IMR-90 (cell line): ENCODE measurements around the gene TRIM2. TPM values are rescaled to one million over a fixed set of nuclear protein-coding genes. Genes with fewer than 3 reads are reported as not detected.

ENCODE experiments used
- ATAC-seq: fragments of 200-7000 bp; cut with Tn5 transposase; 2 replicates; pipeline ENCODE4 v1.9.1; 2020; ENCODE audit warnings: low read depth, mild to moderate bottlenecking, moderate library complexity
- BruUV-seq: library from RNA; stranded (reverse); fragments of 400-500 nt; replicated peaks from 2 replicates; lab custom pipeline; 2021; lab: Mats Ljungman, UMichigan
- CTCF ChIA-PET: fragments of 300-600 bp; formaldehyde crosslinking; extraction: SDS; loops from one replicate; lab custom pipeline; 2021; ENCODE audit warnings: antibody characterized with exemption; lab: Yijun Ruan, JAX
- POLR2A ChIA-PET: fragments of 300-600 bp; sonication (Branson Sonifier 250); formaldehyde crosslinking; loops from one replicate; lab custom pipeline; 2022; ENCODE audit warnings: antibody characterized with exemption; ENCODE audit not compliant: unreplicated experiment; lab: Charles Lee
- DNase-seq: peaks from one replicate; pipeline ENCODE4 v3.0.0; 2013
- H2AFZ ChIP-seq: replicated peaks from 2 replicates; pipeline ENCODE3; 2013; ENCODE audit warnings: low read length, mild to moderate bottlenecking; ENCODE audit not compliant: poor library complexity
- H2AK5ac ChIP-seq: 2 replicates; pipeline ENCODE4 v1.6.1; 2013; ENCODE audit warnings: low read depth, low read length, inconsistent platforms
- H2AK9ac ChIP-seq: replicated peaks from 2 replicates; pipeline ENCODE3; 2013; ENCODE audit warnings: mild to moderate bottlenecking, low read depth, low read length, moderate library complexity; ENCODE audit not compliant: poor library complexity
- H2BK120ac ChIP-seq: 2 replicates; pipeline ENCODE4 v1.6.1; 2013; ENCODE audit warnings: low read depth, low read length, inconsistent platforms
- H2BK15ac ChIP-seq: 3 replicates; pipeline ENCODE4 v1.6.1; 2013; ENCODE audit warnings: low read depth, low read length, inconsistent platforms
- H2BK20ac ChIP-seq: 2 replicates; pipeline ENCODE4 v1.6.1; 2013; ENCODE audit warnings: low read depth, mild to moderate bottlenecking, inconsistent platforms, low read length, moderate library complexity
- H2BK5ac ChIP-seq: 2 replicates; pipeline ENCODE4 v1.6.1; 2013; ENCODE audit warnings: mild to moderate bottlenecking, low read depth, low read length, inconsistent platforms; ENCODE audit not compliant: poor library complexity, severe bottlenecking
- H3K14ac ChIP-seq: replicated peaks from 2 replicates; pipeline ENCODE4 v1.6.1; 2013; ENCODE audit warnings: low read depth, low read length, inconsistent platforms
- H3K18ac ChIP-seq: 2 replicates; pipeline ENCODE4 v1.6.1; 2013; ENCODE audit warnings: low read depth, low read length, control low read depth
- H3K23ac ChIP-seq: 2 replicates; pipeline ENCODE4 v1.6.1; 2013; ENCODE audit warnings: low read depth, low read length, inconsistent platforms
- H3K27ac ChIP-seq: 2 replicates; pipeline ENCODE4 v1.5.1; 2013; ENCODE audit warnings: mild to moderate bottlenecking, control low read depth, low read length; ENCODE audit not compliant: insufficient read depth
- H3K27me3 ChIP-seq: 2 replicates; pipeline ENCODE4 v1.6.1; 2013; ENCODE audit warnings: low read length; ENCODE audit not compliant: control insufficient read depth, insufficient read depth
- H3K36me3 ChIP-seq: 2 replicates; pipeline ENCODE4 v1.6.1; 2013; ENCODE audit warnings: low read length, mixed read lengths; ENCODE audit not compliant: control insufficient read depth, insufficient read depth
- H3K4ac ChIP-seq: 2 replicates; pipeline ENCODE4 v1.6.1; 2013; ENCODE audit warnings: low read depth, low read length, inconsistent platforms
- H3K4me1 ChIP-seq: 2 replicates; pipeline ENCODE4 v1.6.1; 2013; ENCODE audit warnings: low read length, mixed read lengths; ENCODE audit not compliant: control insufficient read depth, insufficient read depth
- H3K4me2 ChIP-seq: 2 replicates; pipeline ENCODE4 v1.6.1; 2013; ENCODE audit warnings: low read depth, mild to moderate bottlenecking, control low read depth, low read length, moderate library complexity
- H3K4me3 ChIP-seq: 2 replicates; pipeline ENCODE4 v1.5.1; 2013; ENCODE audit warnings: low read depth, mild to moderate bottlenecking, control low read depth, low read length, moderate library complexity; ENCODE audit not compliant: insufficient read depth
- H3K56ac ChIP-seq: 2 replicates; pipeline ENCODE4 v1.6.1; 2013; ENCODE audit warnings: low read length, inconsistent platforms; ENCODE audit not compliant: insufficient read depth; ENCODE audit errors: extremely low read depth
- H3K79me1 ChIP-seq, 2 experiments: 2 replicates each; pipeline ENCODE4 v1.6.1; 2013; ENCODE audit warnings: low read length in 2 of 2, inconsistent platforms in 1 of 2, low read depth in 1 of 2
- H3K9ac ChIP-seq: 2 replicates; pipeline ENCODE4 v1.6.1; 2013; ENCODE audit warnings: low read depth, low read length, control low read depth
- H3K9me1 ChIP-seq: 2 replicates; pipeline ENCODE4 v1.6.1; 2013; ENCODE audit warnings: low read length, inconsistent platforms; ENCODE audit not compliant: insufficient read depth
- H3K9me3 ChIP-seq: 2 replicates; pipeline ENCODE4 v1.6.1; 2013; ENCODE audit warnings: low read length; ENCODE audit not compliant: control insufficient read depth, insufficient read depth
- H4K20me1 ChIP-seq: 2 replicates; pipeline ENCODE4 v1.6.1; 2013; ENCODE audit warnings: low read length, inconsistent platforms; ENCODE audit not compliant: insufficient read depth
- H4K5ac ChIP-seq: 2 replicates; pipeline ENCODE4 v1.6.1; 2013; ENCODE audit warnings: mild to moderate bottlenecking, low read depth, low read length, control low read depth
- H4K8ac ChIP-seq, 2 experiments: 2 replicates each; pipeline ENCODE4 v1.6.1; 2013; ENCODE audit warnings: low read depth in 2 of 2, low read length in 2 of 2, control low read depth in 1 of 2, inconsistent platforms in 1 of 2
- H4K91ac ChIP-seq: 2 replicates; pipeline ENCODE4 v1.6.1; 2013; ENCODE audit warnings: low read depth, low read length, inconsistent platforms; ENCODE audit not compliant: insufficient read depth
- BHLHE40 ChIP-seq: fragments of 150-350 bp; IDR thresholded peaks from 2 replicates; pipeline ENCODE4 v1.6.1; 2016; ENCODE audit warnings: mild to moderate bottlenecking, low read depth, low read length
- CEBPB ChIP-seq: IDR thresholded peaks from 2 replicates; pipeline ENCODE4 v1.6.1; 2012; ENCODE audit warnings: low read depth, low read length, improper control_type of control experiment
- CHD1 ChIP-seq: IDR thresholded peaks from 2 replicates; pipeline ENCODE4 v1.6.1; 2012; ENCODE audit warnings: low read depth, low read length, improper control_type of control experiment
- CTCF ChIP-seq: conservative IDR thresholded peaks from 2 replicates; pipeline ENCODE4 v1.5.1; 2012; ENCODE audit warnings: mild to moderate bottlenecking, low read depth, low read length, improper control_type of control experiment
- MAFK ChIP-seq: IDR thresholded peaks from 2 replicates; pipeline ENCODE4 v1.6.1; 2012; ENCODE audit warnings: low read depth, low read length, improper control_type of control experiment
- MXI1 ChIP-seq: IDR thresholded peaks from 2 replicates; pipeline ENCODE4 v1.6.1; 2012; ENCODE audit warnings: low read depth, mild to moderate bottlenecking, low read length, moderate library complexity, borderline replicate concordance
- NFE2L2 ChIP-seq: fragments of 150-350 bp; IDR thresholded peaks from 2 replicates; pipeline ENCODE4 v1.6.1; 2016; ENCODE audit warnings: low read depth, mild to moderate bottlenecking, low read length
- POLR2A ChIP-seq: IDR thresholded peaks from 2 replicates; pipeline ENCODE4 v1.6.1; 2012; ENCODE audit warnings: mild to moderate bottlenecking, low read depth, low read length
- RAD21 ChIP-seq: IDR thresholded peaks from 2 replicates; pipeline ENCODE4 v1.6.1; 2012; ENCODE audit warnings: low read length, improper control_type of control experiment
- RCOR1 ChIP-seq: IDR thresholded peaks from 2 replicates; pipeline ENCODE4 v1.6.1; 2012; ENCODE audit warnings: mild to moderate bottlenecking, low read length, improper control_type of control experiment; ENCODE audit not compliant: insufficient replicate concordance
- RFX5 ChIP-seq: IDR thresholded peaks from 2 replicates; pipeline ENCODE4 v1.8.0; 2012; ENCODE audit warnings: low read depth, mild to moderate bottlenecking, low read length, moderate library complexity
- SMC3 ChIP-seq: fragments of 150-350 bp; IDR thresholded peaks from 2 replicates; pipeline ENCODE4 v1.6.1; 2016; ENCODE audit warnings: low read depth, mild to moderate bottlenecking, antibody characterized with exemption, low read length, moderate library complexity
- WGBS, 2 experiments: methylation state at CpG; one replicate each; pipeline versions ENCODE4 v1.1.5 to v1.1.7; 2013; ENCODE audit warnings: missing lambda C conversion rate in 2 of 2; ENCODE audit not compliant: insufficient read length in 1 of 2; ENCODE audit errors: extremely low coverage in 2 of 2; 5-methylcytosine and 5-hydroxymethylcytosine counted together
- dilution Hi-C: fragments of 300-500 bp; cut with HindIII; formaldehyde crosslinking; loops from one replicate; pipeline ENCODE4 v1.14.3; 2018; ENCODE audit warnings: low sequenced_read_pairs; ENCODE audit not compliant: unreplicated experiment
- in situ Hi-C: fragments of 300-500 bp; cut with MboI; formaldehyde crosslinking; loops from 3 replicates; pipeline ENCODE4 v1.14.3; 2019; ENCODE audit warnings: low sequenced_read_pairs, inconsistent platforms, mixed read lengths
- intact Hi-C: fragments of 100-400 bp; cut with micrococcal nuclease; formaldehyde crosslinking; loops from 2 replicates; pipeline ENCODE4 v1.10.0; 2022
- polyA plus RNA-seq, 3 experiments: library from polyadenylated mRNA; depleted of rRNA; stranded (reverse); fragments of >200 nt; gene quantifications; 2 replicates each; pipeline ENCODE4 v1.2.3, GENCODE V29; 2012; ENCODE audit warnings: low replicate concordance in 1 of 3
- total RNA-seq: library from RNA; depleted of rRNA; stranded (reverse); fragments of >200 nt; gene quantifications from 2 replicates; pipeline ENCODE4 v1.2.3, GENCODE V29; 2012
- TF ChIP-seq, protein P1 (sequence below): fragments of 150-350 bp; IDR thresholded peaks from 2 replicates; pipeline ENCODE4 v1.6.1; 2017; ENCODE audit warnings: mild to moderate bottlenecking, antibody characterized with exemption, low read length, low read depth

TRIM2 gene
- total and polyA plus RNA-seq, 2 of the 4 experiments (the other 2 are of a cell fraction): 16.0 to 64.2 TPM

GRCh38 chr4:153364061-153364460, 159.8 kb downstream of the TRIM2 start:
- H4K91ac ChIP-seq: no peak overlapping the region
- no peaks in the 10 kb centered on the region for H3K36me3 ChIP-seq
- H2BK5ac ChIP-seq: no peak overlapping the region
- dilution Hi-C loops (no loop called here), intact Hi-C loops (no loop called here), in situ Hi-C loops (no loop called here)
- H3K9me1 ChIP-seq: no peaks in the 10 kb centered on the region
- H3K4me2 ChIP-seq: no peak overlapping the region
- no peak overlapping the region for H4K8ac ChIP-seq
- no peak overlapping the region for H3K27ac ChIP-seq
- no peak overlapping the region for H3K4ac ChIP-seq
- no peak overlapping the region for H2AK5ac ChIP-seq
- no peak for DNase-seq
- H2AFZ ChIP-seq: no peak overlapping the region
- H3K79me1 ChIP-seq: no peaks in the 10 kb centered on the region; a peak in 1 of 4 replicates
- H3K4me3 ChIP-seq: no peak overlapping the region
- TF ChIP-seq SMC3 (no peak), MAFK (no peak), CEBPB (no peak), RAD21 (no peak), CHD1 (no peak), BHLHE40 (no peak), POLR2A (no peak), NFE2L2 (no peak), MXI1 (no peak), CTCF (no peak), RCOR1 (no peak), RFX5 (no peak)
- TF ChIP-seq, protein P1, sequence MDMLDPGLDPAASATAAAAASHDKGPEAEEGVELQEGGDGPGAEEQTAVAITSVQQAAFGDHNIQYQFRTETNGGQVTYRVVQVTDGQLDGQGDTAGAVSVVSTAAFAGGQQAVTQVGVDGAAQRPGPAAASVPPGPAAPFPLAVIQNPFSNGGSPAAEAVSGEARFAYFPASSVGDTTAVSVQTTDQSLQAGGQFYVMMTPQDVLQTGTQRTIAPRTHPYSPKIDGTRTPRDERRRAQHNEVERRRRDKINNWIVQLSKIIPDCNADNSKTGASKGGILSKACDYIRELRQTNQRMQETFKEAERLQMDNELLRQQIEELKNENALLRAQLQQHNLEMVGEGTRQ: no peak
- WGBS, 2 experiments: no CpG with 5 or more reads among the region's 4 CpGs
- no peak overlapping the region for H3K9ac ChIP-seq
- H4K20me1 ChIP-seq: no peaks in the 10 kb centered on the region
- POLR2A ChIA-PET: no interaction called here
- no peak overlapping the region for H2BK120ac ChIP-seq
- H3K9me3 ChIP-seq: peaks cover 2% of the 10 kb centered on the region; the same call in 1 of the 2 replicates
- no peak overlapping the region for H2BK15ac ChIP-seq
- H3K14ac ChIP-seq: no peak overlapping the region
- H3K4me1 ChIP-seq: no peaks in the 10 kb centered on the region
- H2BK20ac ChIP-seq: no peak overlapping the region
- no peak overlapping the region for H3K56ac ChIP-seq
- no peak overlapping the region for H3K18ac ChIP-seq
- ATAC-seq: no peak
- H2AK9ac ChIP-seq: no peak overlapping the region
- no TSS peak for BruUV-seq
- CTCF ChIA-PET: interaction anchor here (0.8 kb wide), 1 partner anchor 15 kb away, joined by 3 read pairs; no protein-coding TSS in a partner anchor
- H3K27me3 ChIP-seq: no peaks in the 10 kb centered on the region
- H4K5ac ChIP-seq: no peak overlapping the region
- H3K23ac ChIP-seq: no peak overlapping the region
